Measurements from ENCODE around the gene TOM1. TPM values are rescaled to one million over a fixed set of nuclear protein-coding genes. Genes with fewer than 3 reads are reported as not detected.
A peak's percentile ranks its signal among the peaks of the same experiment; 100 is the strongest.
"Not testable (repeated sequence)": the region's sequence is repeated elsewhere in the genome, so short reads cannot be mapped to it uniquely, and the experiment has no call there.

The TOM1 gene
- polyA plus RNA-seq, 1 donor, result 66.8 TPM

DNA sequence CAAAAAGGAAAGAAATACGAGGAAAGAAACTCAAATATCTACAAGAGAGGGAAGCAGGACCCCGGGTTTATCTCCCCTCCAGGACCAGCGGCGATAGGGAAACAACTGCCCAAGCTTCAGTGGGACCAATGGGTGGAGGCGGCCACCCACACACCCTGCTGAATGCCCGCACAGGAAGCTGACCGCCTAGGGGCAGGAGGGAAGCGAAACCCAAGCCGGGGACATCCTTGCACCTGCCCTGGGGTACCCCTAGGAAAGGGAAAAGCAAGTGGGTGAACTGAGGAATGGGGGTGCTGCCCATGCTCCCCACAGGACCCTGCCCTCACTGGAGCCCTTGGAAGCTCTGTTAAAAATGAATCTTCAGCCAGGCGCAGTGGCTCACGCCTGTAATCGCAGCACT, 53.6 kb downstream of the TOM1 start:
- H3K9me3 ChIP-seq (ENCODE audit: control insufficient read depth, low read depth, low read length), result peaks cover 2% of the 10 kb centered on the region
- H3K27me3 ChIP-seq (ENCODE audit: control insufficient read depth, insufficient read depth, low read length), result no peaks in the 10 kb centered on the region
- DNase-seq, result no peak
- H3K4me3 ChIP-seq (ENCODE audit: low read length), result no peak overlapping the region
- WGBS (ENCODE audit: insufficient coverage, low lambda C conversion rate), result no CpG with 5 or more reads among the region's 12 CpGs
- H3K36me3 ChIP-seq (ENCODE audit: control insufficient read depth, insufficient read depth, low read length), result peaks cover 2% of the 10 kb centered on the region
- peaks cover 11% of the 10 kb centered on the region for H3K4me1 ChIP-seq (ENCODE audit: control insufficient read depth, insufficient read depth, low read length)
- no peak overlapping the region for H3K27ac ChIP-seq (ENCODE audit: low read length)

DNA sequence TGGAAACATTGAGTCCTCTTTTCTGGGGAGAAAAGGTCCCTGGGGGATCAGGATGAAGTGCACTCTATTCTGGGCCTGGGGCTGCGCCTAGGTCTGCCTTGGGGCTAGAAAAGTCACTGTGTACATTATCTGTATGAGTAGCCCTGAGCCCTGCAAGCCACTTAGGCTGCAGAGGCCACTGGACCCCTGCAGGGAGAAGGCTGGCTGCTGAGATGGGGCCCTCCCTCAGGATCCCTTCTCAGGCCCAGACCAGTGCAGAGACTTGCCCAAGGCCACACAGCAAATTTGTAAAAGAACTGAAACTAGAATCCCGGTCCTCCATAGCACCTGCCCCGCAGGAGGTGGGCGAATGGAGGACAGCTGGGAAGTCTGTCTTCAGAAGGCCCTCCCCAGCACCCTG, 54.4 kb downstream of the TOM1 start:
- Histone ChIP-seq H3K27ac (ENCODE audit: low read length) (no peak overlapping the region), H3K4me3 (ENCODE audit: low read length) (no peak overlapping the region), H3K27me3 (ENCODE audit: control insufficient read depth, insufficient read depth, low read length) (no peaks in the 10 kb centered on the region), H3K9me3 (ENCODE audit: control insufficient read depth, low read depth, low read length) (peaks cover 2% of the 10 kb centered on the region), H3K36me3 (ENCODE audit: control insufficient read depth, insufficient read depth, low read length) (peaks cover 2% of the 10 kb centered on the region), H3K4me1 (ENCODE audit: control insufficient read depth, insufficient read depth, low read length) (peaks cover 11% of the 10 kb centered on the region)
- no peak for DNase-seq
- WGBS (ENCODE audit: insufficient coverage, low lambda C conversion rate), result no CpG with 5 or more reads among the region's 4 CpGs

DNA sequence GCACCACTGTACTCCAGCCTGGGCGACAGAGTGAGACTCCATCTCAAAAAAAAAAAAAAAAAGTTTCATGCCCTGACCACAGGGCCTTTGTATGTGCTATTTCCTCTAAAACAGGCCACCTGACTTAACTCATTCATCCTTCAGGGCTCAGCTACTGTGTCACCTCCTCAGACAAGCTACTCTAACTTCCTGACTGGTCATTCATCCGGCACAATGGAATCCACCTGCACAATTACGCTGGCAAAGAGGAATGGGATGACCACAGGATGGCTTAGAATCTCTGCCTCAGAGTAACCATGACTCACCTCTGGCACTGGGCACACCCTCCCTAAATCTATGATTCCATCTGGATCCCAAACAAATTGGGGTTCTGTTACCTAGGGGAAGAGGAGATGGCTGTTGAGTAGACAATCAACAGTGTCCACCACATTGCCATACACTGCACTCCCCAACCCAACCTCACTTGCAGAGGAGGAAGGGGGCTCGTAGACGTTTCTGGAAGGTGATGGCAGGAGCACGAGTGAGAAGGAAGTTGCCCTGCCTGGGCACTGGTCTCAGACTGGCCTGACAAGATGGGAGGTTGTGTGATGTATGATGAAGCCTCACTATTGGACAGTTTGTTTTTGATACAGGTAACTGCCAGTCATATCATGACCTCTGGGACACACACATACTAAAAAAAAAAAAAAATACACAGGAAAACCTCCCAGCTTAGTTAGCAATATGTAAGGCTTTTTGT, 58.4 kb downstream of the TOM1 start:
- Histone ChIP-seq H3K9me3 (ENCODE audit: control insufficient read depth, low read depth, low read length) (no peaks in the 10 kb centered on the region), H3K27ac (ENCODE audit: low read length) (no peak overlapping the region), H3K27me3 (ENCODE audit: control insufficient read depth, insufficient read depth, low read length) (no peaks in the 10 kb centered on the region), H3K36me3 (ENCODE audit: control insufficient read depth, insufficient read depth, low read length) (no peaks in the 10 kb centered on the region), H3K4me1 (ENCODE audit: control insufficient read depth, insufficient read depth, low read length) (peaks cover 4% of the 10 kb centered on the region), H3K4me3 (ENCODE audit: low read length) (no peak overlapping the region)
- DNase-seq, result no peak
- WGBS (ENCODE audit: insufficient coverage, low lambda C conversion rate), result no CpG with 5 or more reads among the region's 6 CpGs

DNA sequence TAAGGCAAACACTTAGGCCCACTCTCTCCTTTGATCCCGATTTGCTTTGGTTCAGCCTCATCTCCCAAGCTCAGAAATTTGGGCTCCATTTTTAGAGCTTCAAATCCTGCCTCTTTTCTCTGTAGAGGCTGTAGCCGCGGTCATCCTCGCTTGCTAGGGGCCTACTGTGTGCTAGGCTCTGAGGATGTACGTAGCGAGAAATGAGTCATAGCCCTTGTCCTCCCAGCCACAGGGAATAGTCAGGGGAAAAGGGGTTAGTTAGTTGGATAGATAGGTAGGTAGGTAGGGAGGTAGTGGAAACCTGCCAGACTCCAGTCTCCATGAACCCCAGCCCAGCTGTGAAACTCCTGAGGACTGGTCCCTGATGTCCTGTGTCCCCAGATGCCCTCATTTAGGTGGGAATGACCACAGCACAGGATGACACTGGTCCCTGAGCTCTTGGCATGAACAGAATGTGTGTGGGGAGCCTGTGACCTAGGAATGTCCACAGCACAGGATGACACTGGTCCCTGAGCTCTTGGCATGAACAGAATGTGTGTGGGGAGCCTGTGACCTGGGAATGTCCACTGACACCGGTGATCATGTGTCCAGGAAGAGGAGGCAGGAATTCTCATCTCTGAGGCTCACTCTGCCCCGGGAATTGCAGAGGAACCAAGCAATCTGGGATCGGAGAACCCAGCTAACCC, 59.8 kb downstream of the TOM1 start:
- H3K4me1 ChIP-seq (ENCODE audit: control insufficient read depth, insufficient read depth, low read length), result peaks cover 4% of the 10 kb centered on the region
- no CpG with 5 or more reads among the region's 9 CpGs for WGBS (ENCODE audit: insufficient coverage, low lambda C conversion rate)
- no peak for DNase-seq

DNA sequence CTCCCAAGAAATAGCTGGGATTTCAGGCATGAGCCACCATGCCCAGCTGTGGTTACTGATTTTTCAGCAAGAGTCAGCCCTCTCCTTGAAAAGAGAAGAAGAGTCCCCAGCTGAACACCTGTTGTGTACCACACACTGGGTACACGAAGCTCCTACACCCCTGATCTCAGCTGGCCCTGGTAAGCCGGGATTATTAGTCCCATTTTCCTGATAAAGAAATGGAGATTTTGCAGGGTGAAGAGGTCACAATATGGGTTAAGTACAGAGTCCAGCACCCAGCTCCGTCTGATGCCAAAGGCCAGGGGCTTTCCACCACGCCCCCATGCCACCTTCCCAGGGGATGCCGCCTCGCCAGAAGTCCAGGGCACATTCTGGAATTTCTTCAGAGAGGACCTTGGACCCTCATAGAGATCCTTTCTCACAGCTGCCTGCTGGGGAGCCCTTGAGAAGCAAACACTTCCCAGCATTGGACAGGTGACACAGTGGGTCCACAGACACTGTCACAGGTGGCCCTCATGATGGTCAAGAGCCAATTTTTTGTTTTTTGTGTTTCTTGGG, 61.4 kb downstream of the TOM1 start:
- H3K9me3 ChIP-seq (ENCODE audit: control insufficient read depth, low read depth, low read length), result no peaks in the 10 kb centered on the region
- H3K27ac ChIP-seq (ENCODE audit: low read length), result peak overlapping the region; percentile 23
- H3K4me3 ChIP-seq (ENCODE audit: low read length), result no peak overlapping the region
- H3K36me3 ChIP-seq (ENCODE audit: control insufficient read depth, insufficient read depth, low read length), result no peaks in the 10 kb centered on the region
- DNase-seq, result peak in 1 of 2 donors; percentile 66
- no CpG with 5 or more reads among the region's 6 CpGs for WGBS (ENCODE audit: insufficient coverage, low lambda C conversion rate)
- H3K4me1 ChIP-seq (ENCODE audit: control insufficient read depth, insufficient read depth, low read length), result no peaks in the 10 kb centered on the region
- no peaks in the 10 kb centered on the region for H3K27me3 ChIP-seq (ENCODE audit: control insufficient read depth, insufficient read depth, low read length)

More for the DNA sequence above, 59.8 kb downstream of the TOM1 start:
- Histone ChIP-seq H3K27me3 (ENCODE audit: control insufficient read depth, insufficient read depth, low read length) (no peaks in the 10 kb centered on the region), H3K36me3 (ENCODE audit: control insufficient read depth, insufficient read depth, low read length) (no peaks in the 10 kb centered on the region), H3K27ac (ENCODE audit: low read length) (no peak overlapping the region), H3K9me3 (ENCODE audit: control insufficient read depth, low read depth, low read length) (no peaks in the 10 kb centered on the region), H3K4me3 (ENCODE audit: low read length) (no peak overlapping the region)

DNA sequence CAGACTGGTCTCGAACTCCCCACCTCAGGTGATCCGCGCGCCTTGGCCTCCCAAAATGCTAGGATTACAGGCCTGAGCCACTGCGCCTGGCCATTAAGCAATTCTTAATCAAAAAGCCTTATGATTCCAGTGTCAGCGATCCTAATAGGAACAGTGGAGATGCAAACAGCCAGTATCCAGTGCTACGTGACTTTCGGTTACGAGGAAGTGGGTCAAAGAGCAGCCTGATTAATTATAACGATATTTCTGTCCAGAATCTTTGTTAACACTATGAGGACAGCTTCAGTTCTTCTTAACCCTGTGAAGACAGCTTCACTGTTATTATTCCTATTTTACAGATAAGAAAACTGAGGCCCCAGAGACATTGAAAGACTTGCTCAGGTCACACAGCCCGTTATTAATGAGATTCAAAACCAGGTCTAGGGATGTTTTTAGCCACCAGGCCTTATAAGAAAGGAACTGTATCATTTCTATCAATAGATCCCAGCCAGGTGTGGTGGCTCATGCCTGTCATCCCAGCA, 63.9 kb downstream of the TOM1 start:
- no peak for DNase-seq
- no peaks in the 10 kb centered on the region for H3K9me3 ChIP-seq (ENCODE audit: control insufficient read depth, low read depth, low read length)
- no CpG with 5 or more reads among the region's 11 CpGs for WGBS (ENCODE audit: insufficient coverage, low lambda C conversion rate)
- H3K4me1 ChIP-seq (ENCODE audit: control insufficient read depth, insufficient read depth, low read length), result peaks cover 19% of the 10 kb centered on the region
- H3K36me3 ChIP-seq (ENCODE audit: control insufficient read depth, insufficient read depth, low read length), result no peaks in the 10 kb centered on the region
- no peak overlapping the region for H3K4me3 ChIP-seq (ENCODE audit: low read length)
- H3K27ac ChIP-seq (ENCODE audit: low read length), result no peak overlapping the region
- H3K27me3 ChIP-seq (ENCODE audit: control insufficient read depth, insufficient read depth, low read length), result no peaks in the 10 kb centered on the region

DNA sequence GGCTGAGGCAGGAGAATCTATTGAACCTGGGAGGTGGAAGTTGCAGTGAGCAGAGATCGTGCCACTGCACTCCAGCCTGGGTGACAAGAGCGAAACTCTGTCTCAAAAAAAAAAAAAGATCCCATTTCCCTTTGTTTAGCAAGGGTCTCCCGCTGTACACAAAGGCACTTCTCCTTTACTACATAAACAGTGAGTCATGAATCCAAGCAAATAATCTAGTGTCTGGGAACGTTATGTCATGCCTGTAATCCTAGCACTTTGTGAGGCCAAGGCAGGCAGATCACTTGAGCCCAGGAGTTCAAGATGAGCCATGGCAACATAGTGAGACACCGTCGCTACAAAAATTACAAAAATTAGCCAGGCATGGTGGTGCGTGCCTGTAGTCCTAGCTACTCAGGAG, 64.5 kb downstream of the TOM1 start:
- not testable (repeated sequence) for H3K27ac ChIP-seq (ENCODE audit: low read length); H3K9me3 ChIP-seq (ENCODE audit: control insufficient read depth, low read depth, low read length); H3K4me3 ChIP-seq (ENCODE audit: low read length); DNase-seq; H3K36me3 ChIP-seq (ENCODE audit: control insufficient read depth, insufficient read depth, low read length); H3K27me3 ChIP-seq (ENCODE audit: control insufficient read depth, insufficient read depth, low read length)
- no CpG with 5 or more reads among the region's 7 CpGs for WGBS (ENCODE audit: insufficient coverage, low lambda C conversion rate)
- peaks cover 22% of the 10 kb centered on the region for H3K4me1 ChIP-seq (ENCODE audit: control insufficient read depth, insufficient read depth, low read length)

DNA sequence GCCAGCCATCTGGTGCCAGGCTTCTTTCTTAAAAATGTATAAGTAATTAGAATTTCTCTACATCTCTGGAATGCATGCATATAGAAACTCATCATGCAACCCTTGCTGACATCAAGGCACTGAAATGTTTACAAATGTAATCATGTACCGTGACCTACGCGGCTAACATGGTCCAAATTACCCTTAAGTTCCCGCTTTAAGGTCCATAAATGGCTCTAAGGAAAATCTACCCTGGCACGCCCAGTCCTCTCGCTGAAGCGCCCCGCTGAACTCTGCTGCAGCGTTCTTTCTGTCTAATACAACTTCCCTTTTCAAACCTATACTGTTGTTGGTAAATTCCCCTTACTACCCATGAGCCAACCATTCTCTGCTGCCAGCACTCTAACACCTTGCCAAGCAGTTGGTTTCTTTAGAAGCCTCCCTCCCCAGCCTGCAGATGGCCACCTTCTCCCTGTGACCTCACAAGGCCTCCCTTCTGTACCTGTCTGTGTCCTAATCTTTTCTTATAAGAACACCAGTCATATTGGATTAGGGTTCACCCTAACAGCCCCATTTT, 67.7 kb downstream of the TOM1 start:
- peaks cover 32% of the 10 kb centered on the region for H3K4me1 ChIP-seq (ENCODE audit: control insufficient read depth, insufficient read depth, low read length)
- DNase-seq, result peak in 1 of 2 donors; percentile 71
- WGBS (ENCODE audit: insufficient coverage, low lambda C conversion rate), result no CpG with 5 or more reads among the region's 9 CpGs
- H3K36me3 ChIP-seq (ENCODE audit: control insufficient read depth, insufficient read depth, low read length), result no peaks in the 10 kb centered on the region
- no peaks in the 10 kb centered on the region for H3K27me3 ChIP-seq (ENCODE audit: control insufficient read depth, insufficient read depth, low read length)
- no peak overlapping the region for H3K4me3 ChIP-seq (ENCODE audit: low read length)
- H3K27ac ChIP-seq (ENCODE audit: low read length), result peak overlapping the region; percentile 20
- no peaks in the 10 kb centered on the region for H3K9me3 ChIP-seq (ENCODE audit: control insufficient read depth, low read depth, low read length)

DNA sequence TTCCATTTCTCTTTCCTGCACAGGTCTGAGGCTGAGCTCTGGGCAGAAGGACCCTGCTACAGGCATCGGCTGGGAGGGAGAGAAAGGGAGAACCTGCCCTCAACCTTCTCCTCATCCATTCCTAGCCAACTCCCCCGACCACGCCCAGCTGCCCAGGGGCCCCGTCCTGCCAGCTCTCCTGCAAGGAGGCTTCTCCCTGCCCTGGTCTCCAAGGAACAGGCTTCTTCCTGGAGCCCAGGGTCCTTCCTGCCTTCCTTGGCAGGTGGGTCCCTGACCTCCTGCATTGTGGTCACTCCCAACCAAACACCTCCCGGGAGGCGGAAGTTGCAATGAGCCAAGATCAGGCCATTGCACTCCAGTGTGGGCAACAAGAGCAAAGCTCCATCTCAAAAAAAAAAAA, 68.7 kb downstream of the TOM1 start:
- H3K4me1 ChIP-seq (ENCODE audit: control insufficient read depth, insufficient read depth, low read length), result peaks cover 32% of the 10 kb centered on the region

DNA sequence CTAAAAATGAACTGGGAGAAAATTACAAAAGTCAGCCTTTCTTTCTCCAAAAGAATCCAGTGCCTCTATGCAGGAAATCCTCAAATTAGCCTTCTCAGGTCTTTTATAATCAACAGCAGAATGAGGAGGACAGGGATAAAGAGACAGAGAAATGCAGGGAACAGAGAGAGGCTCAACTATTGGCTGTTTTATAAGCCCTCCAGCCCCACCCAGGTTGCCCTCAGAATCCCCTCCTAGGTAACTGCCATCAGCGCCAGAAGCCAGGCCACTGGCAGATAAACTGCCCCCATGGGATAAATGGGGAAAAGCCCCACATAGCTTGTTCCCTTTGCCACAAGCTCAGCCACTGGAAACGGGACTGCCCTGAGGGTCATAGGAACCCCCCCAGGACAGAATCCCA, 70.3 kb downstream of the TOM1 start:
- Histone ChIP-seq H3K4me3 (ENCODE audit: low read length) (no peak overlapping the region), H3K9me3 (ENCODE audit: control insufficient read depth, low read depth, low read length) (no peaks in the 10 kb centered on the region), H3K27ac (ENCODE audit: low read length) (no peak overlapping the region), H3K27me3 (ENCODE audit: control insufficient read depth, insufficient read depth, low read length) (no peaks in the 10 kb centered on the region), H3K36me3 (ENCODE audit: control insufficient read depth, insufficient read depth, low read length) (no peaks in the 10 kb centered on the region), H3K4me1 (ENCODE audit: control insufficient read depth, insufficient read depth, low read length) (peaks cover 32% of the 10 kb centered on the region)
- DNase-seq, result no peak
- WGBS (ENCODE audit: insufficient coverage, low lambda C conversion rate), result no CpG with 5 or more reads among the region's 2 CpGs

More for the DNA sequence above, 68.7 kb downstream of the TOM1 start:
- Histone ChIP-seq H3K27ac (ENCODE audit: low read length) (no peak overlapping the region), H3K27me3 (ENCODE audit: control insufficient read depth, insufficient read depth, low read length) (no peaks in the 10 kb centered on the region), H3K36me3 (ENCODE audit: control insufficient read depth, insufficient read depth, low read length) (no peaks in the 10 kb centered on the region), H3K9me3 (ENCODE audit: control insufficient read depth, low read depth, low read length) (no peaks in the 10 kb centered on the region), H3K4me3 (ENCODE audit: low read length) (no peak overlapping the region)
- no peak for DNase-seq
- no CpG with 5 or more reads among the region's 6 CpGs for WGBS (ENCODE audit: insufficient coverage, low lambda C conversion rate)

All from large intestine (tissue), 3 donors.